Cardiac fibroblast (primary cell): ENCODE measurements around the gene PARP16.

Experiments
- DNase-seq, 2 donors: peaks; one replicate each; pipeline versions ENCODE4 v3.0.0 to v3.0.0-alpha.2; 2010; ENCODE audit warnings: low read depth in 2 of 2
- H3K4me3 ChIP-seq, 2 donors: replicated peaks in 1 of 2; 1 replicate in 1 of 2; 2 replicates in 1 of 2; pipeline ENCODE4 v1.5.1; 2011; ENCODE audit warnings: low read depth in 2 of 2, low read length in 2 of 2, mild to moderate bottlenecking in 2 of 2, moderate library complexity in 1 of 2
- CTCF ChIP-seq: IDR thresholded peaks from one replicate; pipeline ENCODE4 v1.5.1; 2011; ENCODE audit warnings: low read depth, mild to moderate bottlenecking, low read length, inconsistent platforms

Gene PARP16

GRCh38 chr15:65304381-65305149 lies 17.9 kb upstream of the PARP16 start, which contains the start of gene RNU5B-1:
RNU5B-1 (plus strand) TSS chr15:65304677.
- TF ChIP-seq CTCF, result peak; percentile 90
- peak within 1 kb of the TSS; percentile 38 to 51 for H3K4me3 ChIP-seq
- DNase-seq, result peak; percentile 96 to 97

GRCh38 chr15:65303687-65304380 lies 17.2 kb upstream of the PARP16 start:
- no peak for TF ChIP-seq CTCF
- peak overlapping the region; percentile 38 to 51 for H3K4me3 ChIP-seq
- peak; percentile 67 to 68 for DNase-seq

GRCh38 chr15:65302061-65302460 lies 15.4 kb upstream of the PARP16 start:
- H3K4me3 ChIP-seq, result no peak overlapping the region
- TF ChIP-seq CTCF, result no peak

GRCh38 chr15:65300924-65301441 lies 14.3 kb upstream of the PARP16 start:
- H3K4me3 ChIP-seq, result no peak overlapping the region
- TF ChIP-seq CTCF, result no peak
- DNase-seq, result no peak

More at GRCh38 chr15:65302061-65302460, 15.4 kb upstream of the PARP16 start:
- DNase-seq, result no peak

DNA sequence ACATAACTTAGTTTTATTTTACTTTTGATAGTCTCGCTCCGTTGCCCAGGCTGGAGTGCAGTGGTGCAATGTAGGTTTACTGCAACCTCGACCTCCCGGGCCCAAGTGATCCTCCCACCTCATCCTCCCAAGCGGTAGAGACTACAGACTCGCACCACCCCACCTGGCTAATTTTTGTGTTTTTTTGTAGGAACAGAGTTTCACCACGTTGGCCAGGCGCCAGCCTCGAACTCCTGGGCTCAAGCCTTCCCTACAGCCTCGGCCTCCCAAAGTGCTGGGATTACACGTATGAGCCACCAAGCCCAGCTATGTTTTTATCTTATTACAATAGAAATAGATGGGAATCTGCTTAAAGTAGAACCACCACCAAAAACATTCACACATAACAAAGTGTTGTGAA lies 12.0 kb upstream of the PARP16 start:
- H3K4me3 ChIP-seq, result no peak overlapping the region
- no peak for DNase-seq
- TF ChIP-seq CTCF, result no peak

GRCh38 chr15:65292938-65293518 lies 6.3 kb upstream of the PARP16 start:
- no peak overlapping the region for H3K4me3 ChIP-seq
- no peak for TF ChIP-seq CTCF
- DNase-seq, result no peak
